Loucy (cell line): ENCODE results near the gene SHPK.

Experiments
- CTCF ChIP-seq: fragments of 200-600 bp; sonication (generic); conservative IDR thresholded peaks from 2 replicates; pipeline ENCODE4 v1.5.1; 2014; ENCODE audit warnings: mild to moderate bottlenecking, antibody characterized with exemption, low read length
- EZH2phosphoT487 ChIP-seq: fragments of 200-600 bp; IDR thresholded peaks from 2 replicates; pipeline ENCODE4 v1.6.1; 2018; ENCODE audit warnings: antibody characterized with exemption, mild to moderate bottlenecking, moderate library complexity, borderline replicate concordance

GRCh38 chr17:3641014-3641413, 5.0 kb upstream of the SHPK start:
- TF ChIP-seq CTCF (no peak), EZH2phosphoT487 (no peak)
